GM15510 (cell line): ENCODE results near the gene GADD45GIP1.

Experiments
- POLR2A ChIP-seq: IDR thresholded peaks from 3 replicates; pipeline ENCODE4 v1.6.1; 2011; ENCODE audit warnings: borderline replicate concordance; ENCODE audit not compliant: insufficient read length; ENCODE audit errors: extremely low read depth

The GADD45GIP1 gene

GRCh38 chr19:12994701-12995595 is 37.9 kb upstream of the GADD45GIP1 start, which contains the start of gene NFIX:
NFIX (plus strand) TSS chr19:12995475; CDS start chr19:12995838, 363 bp downstream.
- no peak for TF ChIP-seq POLR2A

- TF ChIP-seq POLR2A: no peak
Observed at GRCh38 chr19:12993562-12993961, 36.5 kb upstream of the GADD45GIP1 start.

GRCh38 chr19:12992729-12993128 is 35.7 kb upstream of the GADD45GIP1 start:
- TF ChIP-seq POLR2A: no peak

- TF ChIP-seq POLR2A: no peak
Observed at GRCh38 chr19:12991296-12991695, 34.3 kb upstream of the GADD45GIP1 start.

- no peak for TF ChIP-seq POLR2A
Observed at GRCh38 chr19:12990853-12991252, 33.8 kb upstream of the GADD45GIP1 start.

GRCh38 chr19:12990431-12990830 is 33.4 kb upstream of the GADD45GIP1 start:
- no peak for TF ChIP-seq POLR2A

- TF ChIP-seq POLR2A: no peak
Observed at GRCh38 chr19:12987781-12988180, 30.8 kb upstream of the GADD45GIP1 start.

GRCh38 chr19:12987190-12987589 is 30.2 kb upstream of the GADD45GIP1 start:
- no peak for TF ChIP-seq POLR2A

GRCh38 chr19:12986726-12987125 is 29.7 kb upstream of the GADD45GIP1 start:
- TF ChIP-seq POLR2A: no peak

- no peak for TF ChIP-seq POLR2A
Observed at GRCh38 chr19:12985049-12985776, 28.2 kb upstream of the GADD45GIP1 start.

- no peak for TF ChIP-seq POLR2A
Observed at GRCh38 chr19:12984683-12985048, 27.6 kb upstream of the GADD45GIP1 start.

GRCh38 chr19:12984143-12984627 is 27.2 kb upstream of the GADD45GIP1 start:
- no peak for TF ChIP-seq POLR2A

GRCh38 chr19:12983542-12984142 is 26.6 kb upstream of the GADD45GIP1 start:
- no peak for TF ChIP-seq POLR2A

- TF ChIP-seq POLR2A: no peak
Observed at GRCh38 chr19:12983091-12983490, 26.1 kb upstream of the GADD45GIP1 start.

- TF ChIP-seq POLR2A: no peak
Observed at GRCh38 chr19:12982648-12983047, 25.6 kb upstream of the GADD45GIP1 start.
